Spinal cord (tissue), 10 donors: ENCODE measurements around the gene CYTL1. TPM values are rescaled to one million over a fixed set of nuclear protein-coding genes. Genes with fewer than 3 reads are reported as not detected.

Experiments
- DNase-seq, 6 donors: peaks; one replicate each; pipeline versions ENCODE4 v3.0.0 to v3.0.0-alpha.2; 2013 to 2015; ENCODE audit warnings: low spot score in 6 of 6, low read depth in 4 of 6
- H3K27ac ChIP-seq: one replicate; pipeline ENCODE4 v1.5.1; 2013; ENCODE audit warnings: low read depth, low read length, control low read depth
- H3K27me3 ChIP-seq: one replicate; pipeline ENCODE4 v1.6.1; 2013; ENCODE audit warnings: low read length; ENCODE audit not compliant: control insufficient read depth, insufficient read depth
- H3K36me3 ChIP-seq: one replicate; pipeline ENCODE4 v1.6.1; 2013; ENCODE audit warnings: low read length; ENCODE audit not compliant: control insufficient read depth, insufficient read depth
- H3K4me1 ChIP-seq: one replicate; pipeline ENCODE4 v1.6.1; 2013; ENCODE audit warnings: low read length; ENCODE audit not compliant: control insufficient read depth, insufficient read depth
- H3K4me3 ChIP-seq: one replicate; pipeline ENCODE4 v1.5.1; 2013; ENCODE audit warnings: low read depth, low read length, control low read depth
- H3K9me3 ChIP-seq: one replicate; pipeline ENCODE4 v1.6.1; 2013; ENCODE audit warnings: low read length; ENCODE audit not compliant: control insufficient read depth, insufficient read depth
- WGBS: methylation state at CpG from one replicate; pipeline ENCODE4 v1.1.5; 2013; ENCODE audit warnings: missing lambda C conversion rate; ENCODE audit not compliant: insufficient coverage; 5-methylcytosine and 5-hydroxymethylcytosine counted together
- polyA plus RNA-seq, 2 donors: library from polyadenylated mRNA; unstranded; fragments of 120-200 nt; gene quantifications; one replicate each; pipeline ENCODE4 v1.2.1, GENCODE V29; 2013; ENCODE audit not compliant: insufficient read length in 2 of 2
- total RNA-seq, 2 donors: library from RNA; depleted of rRNA in 1 of 2; stranded (reverse); fragments of 120-200 nt in 1 of 2; fragments of >200 nt in 1 of 2; gene quantifications; one replicate each; pipeline versions ENCODE4 v1.2.3 to v1.2.4, GENCODE V29; 2013 to 2014
- donor health status: healthy.

CYTL1 gene
- total and polyA plus RNA-seq, 4 donors, result 3.8 to 4.7 (median 4.4) TPM

GRCh38 chr4:5050520-5051277, 31.4 kb upstream of the CYTL1 start:
- no peaks in the 10 kb centered on the region for H3K9me3 ChIP-seq
- peaks cover 7% of the 10 kb centered on the region for H3K27me3 ChIP-seq
- H3K27ac ChIP-seq, result peak overlapping the region; percentile 57
- under 1% methylated on average over 31 of the region's 36 CpGs for WGBS
- no peaks in the 10 kb centered on the region for H3K36me3 ChIP-seq
- peaks cover 22% of the 10 kb centered on the region for H3K4me1 ChIP-seq
- DNase-seq, result peak in 5 of 6 donors; percentile 66 to 96 (median 75)
- H3K4me3 ChIP-seq, result peak overlapping the region; percentile 57

- no peaks in the 10 kb centered on the region for H3K36me3 ChIP-seq
- H3K27ac ChIP-seq, result no peak overlapping the region
- DNase-seq, result no peak
- WGBS, result 86% methylated on average over 4 of the region's 4 CpGs
- no peak overlapping the region for H3K4me3 ChIP-seq
- peaks cover 26% of the 10 kb centered on the region for H3K4me1 ChIP-seq
- H3K9me3 ChIP-seq, result no peaks in the 10 kb centered on the region
- peaks cover 7% of the 10 kb centered on the region for H3K27me3 ChIP-seq
Observed at GRCh38 chr4:5048721-5049120, 29.5 kb upstream of the CYTL1 start.

GRCh38 chr4:5045097-5045496, 25.8 kb upstream of the CYTL1 start:
- DNase-seq, result no peak
- Histone ChIP-seq H3K4me1 (peaks cover 5% of the 10 kb centered on the region), H3K27me3 (no peaks in the 10 kb centered on the region), H3K4me3 (no peak overlapping the region), H3K9me3 (no peaks in the 10 kb centered on the region), H3K36me3 (no peaks in the 10 kb centered on the region), H3K27ac (no peak overlapping the region)
- 48% methylated on average over 3 of the region's 3 CpGs for WGBS

GRCh38 chr4:5044341-5044740, 25.1 kb upstream of the CYTL1 start:
- no peak overlapping the region for H3K4me3 ChIP-seq
- no peaks in the 10 kb centered on the region for H3K9me3 ChIP-seq
- H3K36me3 ChIP-seq, result no peaks in the 10 kb centered on the region
- DNase-seq, result no peak
- no peaks in the 10 kb centered on the region for H3K27me3 ChIP-seq
- H3K4me1 ChIP-seq, result peaks cover 4% of the 10 kb centered on the region
- no peak overlapping the region for H3K27ac ChIP-seq
- 86% methylated on average over 3 of the region's 3 CpGs for WGBS

- Histone ChIP-seq H3K4me1 (peaks cover 4% of the 10 kb centered on the region), H3K4me3 (no peak overlapping the region), H3K27ac (no peak overlapping the region), H3K36me3 (no peaks in the 10 kb centered on the region), H3K27me3 (no peaks in the 10 kb centered on the region), H3K9me3 (no peaks in the 10 kb centered on the region)
- no peak for DNase-seq
- 72% methylated on average over 5 of the region's 6 CpGs for WGBS
Observed at GRCh38 chr4:5043579-5043978, 24.3 kb upstream of the CYTL1 start.

- H3K27me3 ChIP-seq, result no peaks in the 10 kb centered on the region
- H3K9me3 ChIP-seq, result no peaks in the 10 kb centered on the region
- H3K4me3 ChIP-seq, result no peak overlapping the region
- WGBS, result 83% methylated on average over 1 of the region's 7 CpGs
- H3K36me3 ChIP-seq, result no peaks in the 10 kb centered on the region
- peaks cover 4% of the 10 kb centered on the region for H3K4me1 ChIP-seq
- peak in 2 of 6 donors; percentile 85 for DNase-seq
- H3K27ac ChIP-seq, result no peak overlapping the region
Observed at GRCh38 chr4:5041699-5042098, 22.4 kb upstream of the CYTL1 start.

GRCh38 chr4:5040856-5041620, 21.8 kb upstream of the CYTL1 start:
- Histone ChIP-seq H3K36me3 (no peaks in the 10 kb centered on the region), H3K9me3 (no peaks in the 10 kb centered on the region), H3K27ac (no peak overlapping the region), H3K4me3 (no peak overlapping the region), H3K27me3 (no peaks in the 10 kb centered on the region), H3K4me1 (peaks cover 4% of the 10 kb centered on the region)
- 100% methylated on average over 1 of the region's 9 CpGs for WGBS
- peak in 1 of 6 donors; percentile 87 for DNase-seq

GRCh38 chr4:5039800-5040199, 20.5 kb upstream of the CYTL1 start:
- Histone ChIP-seq H3K9me3 (no peaks in the 10 kb centered on the region), H3K36me3 (no peaks in the 10 kb centered on the region), H3K27ac (no peak overlapping the region), H3K4me1 (peaks cover under 1% of the 10 kb centered on the region), H3K27me3 (no peaks in the 10 kb centered on the region), H3K4me3 (no peak overlapping the region)
- WGBS, result 100% methylated on average over 2 of the region's 7 CpGs
- DNase-seq, result no peak

GRCh38 chr4:5037553-5038551, 18.6 kb upstream of the CYTL1 start:
- DNase-seq, result no peak
- Histone ChIP-seq H3K36me3 (no peaks in the 10 kb centered on the region), H3K4me1 (peaks cover 9% of the 10 kb centered on the region), H3K9me3 (no peaks in the 10 kb centered on the region), H3K27me3 (no peaks in the 10 kb centered on the region), H3K27ac (no peak overlapping the region), H3K4me3 (no peak overlapping the region)
- 77% methylated on average over 4 of the region's 8 CpGs for WGBS
